SK-N-SH treated with all-trans-retinoic acid at 6 μM for 48 hours (cell line): ENCODE data around the gene GRK5.

Experiments used
- ATAC-seq: fragments of 200-7000 bp; cut with Tn5 transposase; 3 replicates; pipeline ENCODE4 v1.9.1; 2020; ENCODE audit warnings: mild to moderate bottlenecking, moderate library complexity
- ARNTL ChIP-seq: fragments of 450-650 bp; formaldehyde crosslinking; IDR thresholded peaks from 2 replicates; pipeline ENCODE4 v1.5.0; 2020; ENCODE audit warnings: low read depth, mild to moderate bottlenecking, moderate library complexity, borderline replicate concordance
- BACH2 ChIP-seq: fragments of 250-450 bp; sonication (Bioruptor Pico); IDR thresholded peaks from 2 replicates; pipeline ENCODE4 v1.9.0; 2021; ENCODE audit warnings: mild to moderate bottlenecking, borderline replicate concordance
- CSDC2 ChIP-seq: fragments of 250-450 bp; sonication (Bioruptor Pico); IDR thresholded peaks from 2 replicates; pipeline ENCODE4 v1.5.0; 2020; ENCODE audit warnings: mild to moderate bottlenecking, moderate library complexity
- CSRNP3 ChIP-seq: fragments of 250-450 bp; sonication (Bioruptor Pico); IDR thresholded peaks from 2 replicates; pipeline ENCODE4 v1.5.1; 2021; ENCODE audit warnings: mild to moderate bottlenecking, moderate library complexity
- ESRRG ChIP-seq: fragments of 250-450 bp; sonication (Bioruptor Pico); IDR thresholded peaks from 2 replicates; pipeline ENCODE4 v1.6.1; 2021; ENCODE audit warnings: mild to moderate bottlenecking
- GLIS3 ChIP-seq: fragments of 250-450 bp; sonication (Bioruptor Pico); IDR thresholded peaks from 2 replicates; pipeline ENCODE4 v1.5.0; 2020; ENCODE audit warnings: mild to moderate bottlenecking, moderate library complexity
- OSR1 ChIP-seq: fragments of 250-450 bp; sonication (Bioruptor Pico); IDR thresholded peaks from 2 replicates; pipeline ENCODE4 v1.8.0; 2022; ENCODE audit warnings: moderate library complexity, mild to moderate bottlenecking, inconsistent platforms
- PATZ1 ChIP-seq: fragments of 250-450 bp; sonication (Bioruptor Pico); IDR thresholded peaks from 2 replicates; pipeline ENCODE4 v1.8.0; 2020; ENCODE audit warnings: mild to moderate bottlenecking, moderate library complexity, borderline replicate concordance
- POU6F1 ChIP-seq: fragments of 250-450 bp; sonication (Bioruptor Pico); IDR thresholded peaks from 2 replicates; pipeline ENCODE4 v1.8.0; 2021; ENCODE audit warnings: low read depth, mild to moderate bottlenecking, moderate library complexity, borderline replicate concordance
- RARB ChIP-seq: fragments of 250-450 bp; sonication (Bioruptor Pico); IDR thresholded peaks from 2 replicates; pipeline ENCODE4 v1.8.0; 2021; ENCODE audit warnings: mild to moderate bottlenecking, moderate library complexity
- SNAI2 ChIP-seq: fragments of 250-450 bp; sonication (Bioruptor Pico); IDR thresholded peaks from 2 replicates; pipeline ENCODE4 v1.5.0; 2020; ENCODE audit warnings: mild to moderate bottlenecking, moderate library complexity
- TCF4 ChIP-seq: fragments of 250-450 bp; sonication (Bioruptor Pico); IDR thresholded peaks from 2 replicates; pipeline ENCODE4 v1.8.0; 2021; ENCODE audit warnings: mild to moderate bottlenecking, moderate library complexity, borderline replicate concordance
- TOX ChIP-seq: fragments of 250-450 bp; sonication (Bioruptor Pico); IDR thresholded peaks from 2 replicates; pipeline ENCODE4 v1.8.0; 2021; ENCODE audit warnings: mild to moderate bottlenecking, moderate library complexity, borderline replicate concordance
- TSHZ2 ChIP-seq: fragments of 250-450 bp; sonication (Bioruptor Pico); IDR thresholded peaks from 2 replicates; pipeline ENCODE4 v1.5.0; 2020; ENCODE audit warnings: mild to moderate bottlenecking, moderate library complexity
- ZC3H10 ChIP-seq: fragments of 250-450 bp; sonication (Bioruptor Pico); IDR thresholded peaks from 2 replicates; pipeline ENCODE4 v1.5.1; 2021; ENCODE audit warnings: mild to moderate bottlenecking, moderate library complexity
- ZFP3 ChIP-seq: fragments of 250-450 bp; sonication (Bioruptor Pico); IDR thresholded peaks from 2 replicates; pipeline ENCODE4 v1.5.0; 2020; ENCODE audit warnings: mild to moderate bottlenecking, moderate library complexity
- ZNF565 ChIP-seq: fragments of 450-650 bp; formaldehyde crosslinking; conservative IDR thresholded peaks from 2 replicates; pipeline ENCODE4 v1.5.0; 2020; ENCODE audit warnings: low read depth, mild to moderate bottlenecking, moderate library complexity
- ZNF70 ChIP-seq: fragments of 450-650 bp; formaldehyde crosslinking; IDR thresholded peaks from 2 replicates; pipeline ENCODE4 v1.5.0; 2020; ENCODE audit warnings: mild to moderate bottlenecking, moderate library complexity
- ZNF8 ChIP-seq: fragments of 450-650 bp; formaldehyde crosslinking; IDR thresholded peaks from 2 replicates; pipeline ENCODE4 v1.5.0; 2020; ENCODE audit warnings: mild to moderate bottlenecking, moderate library complexity

The GRK5 gene

GRCh38 chr10:119233123-119233820 is 25.9 kb downstream of the GRK5 start:
- TF ChIP-seq TOX (no peak), ZNF70 (CRISPR knock-in tag) (no peak), GLIS3 (CRISPR knock-in tag) (no peak), ZNF8 (CRISPR knock-in tag) (no peak)
- no peak for ATAC-seq

- no peak for ATAC-seq
- no peak for TF ChIP-seq GLIS3 (CRISPR knock-in tag)
- no peak for TF ChIP-seq CSDC2 (CRISPR knock-in tag)
- TF ChIP-seq ESRRG = no peak
- TF ChIP-seq TCF4 (CRISPR knock-in tag) = no peak
- no peak for TF ChIP-seq ZNF70 (CRISPR knock-in tag)
- TF ChIP-seq ZFP3 (CRISPR knock-in tag) = no peak
- no peak for TF ChIP-seq ZNF565
- TF ChIP-seq PATZ1 (CRISPR knock-in tag) = no peak
- TF ChIP-seq CSRNP3 (CRISPR knock-in tag) = no peak
- TF ChIP-seq SNAI2 (CRISPR knock-in tag) = no peak
- no peak for TF ChIP-seq ARNTL (CRISPR knock-in tag)
- no peak for TF ChIP-seq POU6F1
- TF ChIP-seq ZC3H10 (CRISPR knock-in tag) = no peak
- no peak for TF ChIP-seq OSR1 (CRISPR knock-in tag)
- no peak for TF ChIP-seq TSHZ2 (CRISPR knock-in tag)
- TF ChIP-seq TOX = no peak
- TF ChIP-seq ZNF8 (CRISPR knock-in tag) = no peak
- no peak for TF ChIP-seq RARB (CRISPR knock-in tag)
- TF ChIP-seq BACH2 = no peak
- TF ChIP-seq, all 23 proteins: peak for 0
Measured at GRCh38 chr10:119233821-119234220, 26.4 kb downstream of the GRK5 start.

GRCh38 chr10:119235356-119235755 is 28.0 kb downstream of the GRK5 start:
- no peak for ATAC-seq
- TF ChIP-seq ZFP3 (CRISPR knock-in tag) = no peak
- TF ChIP-seq PATZ1 (CRISPR knock-in tag) = no peak
- no peak for TF ChIP-seq BACH2
- TF ChIP-seq ARNTL (CRISPR knock-in tag) = no peak
- TF ChIP-seq ESRRG = no peak
